HUDEP-2 (cell line): ENCODE results near the gene CLHC1.
"Not testable (repeated sequence)": the region's sequence is repeated elsewhere in the genome, so short reads cannot be mapped to it uniquely, and the experiment has no call there.

Experiments
- DNase-seq, 76 experiments: peaks; one replicate each; lab custom pipeline; 2025; ENCODE audit not compliant: unreplicated experiment in 76 of 76; lab: John Stamatoyannopoulos, UW

The CLHC1 gene

DNA sequence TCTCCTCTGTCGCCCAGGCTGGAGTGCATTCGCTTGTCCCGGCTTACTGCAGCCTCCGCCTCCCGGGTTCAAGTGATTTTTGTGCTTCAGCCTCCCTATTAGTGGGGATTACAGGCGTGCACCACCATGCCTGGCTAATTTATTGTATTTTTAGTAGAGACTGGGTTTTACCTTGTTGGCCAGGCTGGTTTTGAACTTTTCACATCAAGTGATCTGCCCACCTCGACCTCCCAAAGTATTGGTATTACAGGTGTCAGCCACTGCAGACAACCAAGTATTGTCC lies 1.5 kb upstream of the CLHC1 start:
- DNase-seq, result peak in 2 of 76 experiments; percentile 11 to 33

DNA sequence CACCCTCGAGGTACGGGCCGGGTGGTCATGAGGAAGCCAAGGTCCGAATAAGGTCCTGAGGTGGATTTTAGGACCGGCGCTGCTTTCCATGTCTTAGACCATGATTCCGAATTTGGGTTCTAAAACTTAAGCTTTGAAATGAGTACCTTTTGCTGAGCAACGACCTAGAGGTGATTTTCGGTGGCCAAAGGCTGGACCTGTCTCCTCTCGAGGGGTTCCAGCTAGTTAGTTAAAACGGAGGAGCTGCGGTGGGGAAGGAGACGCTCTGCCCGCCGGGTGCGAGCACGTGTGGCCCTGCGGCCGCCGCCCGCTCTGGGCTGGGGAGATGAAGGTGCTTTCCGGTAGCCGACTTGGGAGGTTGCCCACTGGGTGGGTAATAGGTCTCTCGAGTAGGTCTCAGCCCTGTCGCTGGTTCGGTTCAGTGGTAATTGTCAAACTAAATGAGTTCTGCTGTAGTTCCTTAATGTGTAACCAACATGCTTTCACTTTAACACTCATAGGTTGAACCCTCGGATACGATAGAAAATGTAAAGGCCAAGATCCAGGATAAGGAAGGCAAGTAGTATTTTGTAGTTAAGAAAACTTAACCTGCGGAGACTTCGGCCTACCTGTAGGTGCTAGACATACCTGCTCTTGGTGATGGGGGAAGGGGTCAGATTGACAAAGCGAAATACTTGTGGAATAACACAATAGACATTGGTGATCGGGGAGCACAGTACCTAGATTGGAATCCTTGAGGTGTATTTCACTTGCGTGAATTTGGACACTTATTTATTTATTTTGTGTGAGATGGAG lies 967 bp upstream of the CLHC1 start:
- DNase-seq, result peak in 41 of 76 experiments; percentile 4 to 63 (median 28)

DNA sequence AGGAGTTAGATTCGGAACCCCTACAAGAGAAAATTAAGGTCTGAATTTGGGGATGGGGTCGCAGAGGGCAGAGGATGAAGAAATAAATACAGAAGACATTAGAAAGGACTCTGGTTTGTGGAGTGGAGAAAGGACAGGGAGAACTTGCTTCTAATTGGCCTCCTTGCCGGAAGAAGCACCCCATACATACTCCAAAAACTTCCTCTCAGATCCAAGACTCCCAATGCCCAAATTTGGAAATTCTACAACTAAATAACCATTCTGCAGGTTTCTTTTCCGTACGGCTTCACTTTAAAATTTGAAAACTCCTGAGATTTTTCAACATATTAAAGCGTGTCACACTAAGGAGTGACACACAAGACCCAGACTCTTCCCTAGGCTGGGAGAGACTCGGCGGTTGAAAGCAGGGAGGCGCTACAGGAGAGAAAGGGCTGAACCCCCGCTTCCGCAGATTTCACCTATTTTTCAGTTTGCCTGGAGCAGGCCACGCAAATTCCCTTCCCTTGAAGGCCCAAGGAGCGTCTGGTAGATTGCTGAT lies 478 bp downstream of the CLHC1 start:
- DNase-seq, result peak in 3 of 76 experiments; percentile 7 to 36 (median 24)

DNA sequence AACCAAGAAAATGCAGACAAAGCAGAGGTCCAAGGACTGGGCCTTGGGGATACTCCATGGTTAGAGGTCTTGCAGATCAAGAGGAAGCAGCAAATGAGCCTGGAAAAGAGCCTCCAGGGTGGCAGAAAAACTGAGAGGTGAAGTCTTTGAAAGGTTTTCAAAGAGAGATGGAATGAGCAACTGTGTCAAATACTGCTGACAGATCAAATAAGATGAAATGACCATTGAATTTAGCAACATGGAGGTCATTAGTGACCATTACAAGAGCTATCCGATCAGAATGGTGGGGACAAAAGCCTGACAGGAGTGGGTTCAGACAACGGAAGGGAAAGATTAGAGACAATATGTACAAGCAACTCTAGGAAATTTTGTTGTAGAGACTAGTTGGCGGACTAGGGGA lies 1.5 kb downstream of the CLHC1 start:
- no peak for DNase-seq

DNA sequence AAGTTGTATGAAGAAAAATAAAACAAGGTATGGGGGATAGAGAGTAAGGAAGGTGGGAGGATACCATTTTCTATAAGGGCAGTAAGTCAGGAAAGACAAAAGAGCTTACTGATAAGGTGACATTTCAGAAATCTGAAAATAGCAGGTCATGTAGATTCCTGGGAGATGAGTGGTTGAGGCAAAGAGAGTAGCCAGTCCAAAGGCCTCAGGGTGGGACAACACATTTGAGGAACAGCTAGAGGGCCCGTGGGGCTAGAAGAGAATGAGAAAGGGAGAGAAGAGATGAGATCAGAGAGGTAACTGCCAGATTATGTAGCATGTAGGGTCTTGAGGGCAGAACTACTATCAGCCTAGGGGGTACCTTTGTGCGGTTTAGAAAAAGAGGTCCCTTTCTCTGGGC lies 2.9 kb downstream of the CLHC1 start:
- no peak for DNase-seq

DNA sequence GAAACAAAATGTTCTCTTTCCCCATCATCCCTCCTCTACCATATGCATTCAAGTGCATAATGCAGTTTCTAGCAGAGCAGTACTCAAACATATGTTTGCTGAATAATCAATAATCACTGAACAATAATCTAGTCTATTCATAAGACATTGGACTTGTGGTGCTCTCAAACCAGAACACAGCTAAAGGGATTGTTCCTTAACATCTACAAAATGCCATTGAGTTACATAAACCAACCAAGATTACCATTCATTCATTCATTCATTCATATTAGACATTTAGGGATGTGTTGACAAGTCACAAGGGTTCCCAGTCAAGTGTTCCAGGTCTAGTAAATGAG lies 3.9 kb downstream of the CLHC1 start:
- no peak for DNase-seq

DNA sequence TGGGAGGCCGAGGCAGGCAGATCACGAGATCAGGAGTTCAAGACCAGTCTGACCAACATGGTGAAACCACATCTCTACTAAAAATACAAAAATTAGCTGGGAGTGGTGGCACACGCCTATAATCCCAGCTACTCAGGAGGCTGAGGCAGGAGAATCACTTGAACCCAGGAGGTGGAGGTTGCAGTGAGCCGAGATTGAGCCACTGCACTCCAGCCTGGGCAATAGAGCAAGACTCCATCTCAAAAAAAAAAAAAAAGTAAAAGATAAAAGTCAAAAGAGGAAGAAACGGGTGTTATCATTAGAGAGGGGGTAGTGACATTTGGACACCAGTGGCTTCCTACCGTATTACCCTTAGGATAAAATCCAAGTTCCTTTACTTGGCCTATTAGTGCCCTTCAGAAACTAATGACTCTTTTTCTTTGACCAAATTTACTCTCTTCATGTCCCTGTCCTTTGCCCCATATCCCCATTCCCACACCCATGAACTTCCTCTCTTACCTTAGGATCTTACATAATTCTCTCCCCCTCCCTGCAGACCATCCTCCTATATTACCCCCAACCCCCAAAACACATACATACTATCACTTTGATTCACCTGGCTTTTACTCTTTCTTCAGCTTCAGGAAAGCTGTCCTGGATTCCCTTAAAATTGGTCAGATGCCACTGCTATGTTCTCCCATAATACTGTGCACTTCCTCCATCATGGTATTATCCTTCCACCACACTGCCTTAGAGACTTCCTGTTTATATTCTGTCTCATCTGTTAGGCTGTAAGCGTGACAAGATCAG lies 4.5 kb downstream of the CLHC1 start:
- not testable (repeated sequence) for DNase-seq

DNA sequence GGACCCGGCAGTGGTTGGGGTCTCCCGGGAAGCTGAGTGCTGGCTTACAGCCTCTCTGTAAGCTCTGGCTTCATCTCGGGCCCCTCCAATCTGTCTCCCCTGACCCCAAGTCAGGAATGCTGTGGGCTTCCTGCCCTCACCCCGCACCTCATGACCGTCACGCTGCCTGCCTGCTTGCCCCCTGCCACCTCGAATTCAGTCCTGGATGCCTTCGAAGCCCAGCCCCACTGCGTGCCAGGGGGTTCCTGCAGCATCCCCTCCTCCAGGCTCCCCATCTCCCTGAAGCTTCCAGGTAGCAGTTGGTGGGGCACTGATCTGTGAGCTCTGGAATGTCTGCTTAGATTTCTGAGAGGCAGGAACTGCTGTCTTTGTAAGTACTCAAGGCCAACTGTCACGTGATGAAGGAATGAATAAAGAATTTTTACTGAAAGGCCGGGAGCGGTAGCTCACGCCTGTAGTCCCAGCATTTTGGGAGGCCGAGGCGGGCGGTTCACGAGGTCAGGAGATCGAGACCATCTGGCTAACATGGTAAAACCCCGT lies 6.5 kb downstream of the CLHC1 start:
- no peak for DNase-seq

DNA sequence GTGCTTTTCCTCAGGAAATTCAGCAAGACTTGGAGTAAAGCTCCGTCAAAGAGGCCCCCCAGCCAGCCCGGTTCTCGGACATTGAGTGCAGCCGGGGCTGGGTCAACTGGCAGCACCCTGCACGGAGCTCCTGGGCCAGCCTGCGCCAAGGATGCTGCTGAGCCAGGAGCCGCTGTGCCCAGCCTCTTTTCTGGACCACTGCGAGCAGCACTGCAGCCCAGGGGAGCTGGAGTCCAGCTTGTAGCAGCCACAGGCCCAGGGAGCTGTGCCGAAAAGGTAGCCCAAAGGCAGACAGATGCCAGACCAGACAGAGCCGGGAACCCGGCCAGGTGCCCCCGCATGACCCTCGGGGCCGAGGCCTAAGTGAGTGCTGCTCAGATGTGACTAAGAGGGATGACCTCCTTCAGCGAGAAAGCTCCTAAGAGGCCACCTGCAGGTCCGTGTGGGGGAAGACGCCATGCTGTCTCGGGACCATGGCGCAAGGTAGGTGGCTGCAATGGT lies 7.3 kb downstream of the CLHC1 start:
- no peak for DNase-seq

DNA sequence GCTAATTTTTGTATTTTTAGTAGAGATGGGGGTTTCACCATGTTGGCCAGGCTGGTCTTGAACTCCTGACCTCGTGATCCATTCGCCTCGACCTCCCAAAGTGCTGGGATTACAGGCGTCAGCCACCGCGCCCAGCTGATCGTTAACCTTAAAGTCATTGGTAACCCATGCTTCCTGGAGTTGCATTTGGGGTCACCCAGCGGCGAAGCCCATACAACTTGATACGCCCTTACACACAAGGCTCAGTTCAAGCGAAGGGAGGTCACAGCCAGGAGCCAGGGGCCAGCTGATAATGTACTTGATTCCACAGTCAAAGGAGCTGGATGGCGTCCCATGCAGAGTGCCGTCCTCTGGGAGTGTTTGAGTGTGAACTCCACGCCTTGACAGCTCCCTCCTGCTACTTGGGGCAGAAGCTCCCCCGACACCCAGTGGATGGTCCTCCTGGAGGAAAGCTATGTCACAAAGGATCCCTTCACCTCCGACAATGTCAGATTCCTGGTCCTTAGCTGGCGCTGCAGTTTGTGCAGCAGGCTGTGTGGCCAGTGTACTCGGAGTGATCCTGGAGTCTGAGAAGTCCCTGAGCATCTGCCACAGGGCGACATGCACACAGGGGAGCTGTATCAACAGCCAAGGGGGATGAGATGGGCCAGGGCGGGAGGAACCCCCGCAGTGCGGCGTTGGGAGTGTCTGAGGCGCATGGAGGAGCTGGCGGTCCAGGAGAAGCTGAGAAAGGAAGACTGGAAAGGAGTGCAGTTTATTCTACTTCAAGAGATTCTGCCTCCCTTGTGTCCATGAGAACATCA lies 7.9 kb downstream of the CLHC1 start:
- no peak for DNase-seq

DNA sequence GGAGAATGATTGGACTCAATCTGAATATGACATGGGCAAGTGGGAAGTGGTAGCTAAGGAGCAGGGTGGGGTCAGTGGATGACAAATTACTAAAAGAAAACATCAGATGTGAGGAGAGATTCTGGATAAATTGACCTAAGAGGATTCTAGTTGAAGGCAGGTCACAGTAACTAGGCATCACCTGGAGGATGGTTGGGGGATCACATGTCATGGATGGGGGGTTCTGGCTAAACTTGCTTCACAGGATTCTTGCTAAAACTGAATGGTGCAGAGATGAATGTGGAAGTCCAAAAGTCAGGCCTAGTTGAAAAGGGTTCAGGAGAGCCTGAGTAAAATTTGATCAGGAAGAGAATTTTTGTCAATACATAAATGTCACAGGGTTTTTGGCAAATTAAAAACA lies 18.3 kb downstream of the CLHC1 start:
- DNase-seq, result no peak

DNA sequence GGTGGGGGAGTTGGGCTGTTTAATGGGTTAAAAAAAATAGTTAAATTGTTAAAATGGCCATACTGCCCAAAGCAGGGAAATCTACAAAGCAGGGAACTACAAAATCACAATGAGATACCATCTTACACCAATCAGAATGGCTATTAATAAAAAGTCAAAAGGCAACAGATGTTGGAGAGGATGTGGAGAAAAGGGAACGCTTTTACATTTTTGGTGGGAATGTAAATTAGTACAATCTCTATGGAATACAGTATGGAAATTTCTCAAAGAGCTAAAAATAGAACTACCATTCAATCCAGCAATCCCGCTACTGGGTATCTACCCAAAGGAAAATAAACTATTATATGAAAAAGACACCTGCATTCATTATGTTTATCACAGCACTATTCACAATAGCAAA lies 27.1 kb downstream of the CLHC1 start:
- no peak for DNase-seq

DNA sequence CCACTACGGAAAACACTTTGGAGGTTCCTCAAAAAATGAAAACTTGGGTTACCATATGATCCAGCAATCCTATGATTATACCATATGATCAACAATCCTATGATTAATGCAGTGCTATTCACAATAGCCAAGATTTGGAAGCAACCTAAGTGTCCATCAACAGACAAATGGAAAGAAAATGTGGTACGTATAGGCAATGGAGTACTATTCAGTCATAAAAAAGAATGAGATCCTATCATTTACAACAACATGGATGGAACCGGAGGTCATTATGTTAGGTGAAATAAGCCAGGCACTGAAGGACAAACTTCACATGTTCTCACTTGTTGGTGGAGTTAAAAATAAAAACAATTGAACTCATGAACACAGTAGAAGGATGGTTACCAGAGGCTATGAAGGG lies 27.6 kb downstream of the CLHC1 start:
- DNase-seq, result no peak

DNA sequence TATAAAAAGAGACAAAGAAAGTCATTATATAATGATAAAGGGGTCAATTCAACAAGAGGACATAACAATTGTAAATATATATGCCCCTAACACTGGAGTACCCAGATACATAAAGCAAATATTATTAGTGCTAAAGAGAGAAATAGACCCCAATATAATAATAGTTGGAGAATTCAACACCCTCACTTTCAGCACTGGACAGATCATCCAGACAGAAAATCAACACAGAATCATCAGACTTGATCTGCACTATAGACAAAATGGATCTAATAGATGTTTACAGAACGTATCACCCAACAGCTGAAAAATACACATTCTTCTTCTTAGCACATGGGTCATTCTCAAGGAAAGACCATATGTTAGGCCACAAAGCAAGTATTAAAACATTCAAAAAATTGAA lies 31.7 kb downstream of the CLHC1 start:
- no peak for DNase-seq

DNA sequence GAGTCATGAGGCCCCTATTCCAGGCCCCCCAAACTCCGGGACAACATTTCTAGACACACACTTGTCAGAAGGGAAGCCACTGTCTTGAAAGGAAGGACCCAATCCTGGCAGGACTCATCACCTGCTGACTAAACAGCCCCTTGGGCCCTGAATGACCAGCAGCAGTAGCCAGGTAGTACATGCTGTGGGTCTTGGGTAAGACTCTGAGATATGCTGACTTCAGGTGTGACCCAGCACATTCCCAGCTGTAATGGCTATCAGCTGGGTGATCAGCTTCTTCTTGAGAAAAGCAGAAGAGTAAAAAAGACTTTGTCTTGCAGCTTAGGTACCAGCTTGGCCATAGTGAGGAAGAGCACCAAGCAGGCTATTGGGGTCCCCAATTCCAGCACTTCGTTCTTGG lies 35.6 kb downstream of the CLHC1 start:
- no peak for DNase-seq

DNA sequence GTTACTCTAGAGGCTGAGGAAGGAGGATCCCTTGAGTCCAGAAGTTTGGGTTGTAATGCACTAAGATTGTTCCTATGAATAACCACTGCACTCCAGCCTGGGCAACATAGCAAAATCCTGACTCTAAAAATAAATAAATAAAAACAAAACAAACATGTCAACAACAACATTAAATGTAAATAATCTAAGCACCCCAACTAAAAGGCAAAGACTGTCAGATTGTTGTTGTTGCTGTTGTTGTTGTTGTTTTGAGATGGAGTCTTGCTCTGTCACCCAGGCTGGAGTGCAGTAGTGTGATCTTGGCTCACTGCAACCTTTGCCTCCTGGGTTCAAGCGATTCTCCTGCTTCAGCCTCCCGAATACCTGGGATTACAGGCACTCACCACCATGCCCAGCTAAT lies 40.2 kb downstream of the CLHC1 start:
- DNase-seq, result not testable (repeated sequence)

DNA sequence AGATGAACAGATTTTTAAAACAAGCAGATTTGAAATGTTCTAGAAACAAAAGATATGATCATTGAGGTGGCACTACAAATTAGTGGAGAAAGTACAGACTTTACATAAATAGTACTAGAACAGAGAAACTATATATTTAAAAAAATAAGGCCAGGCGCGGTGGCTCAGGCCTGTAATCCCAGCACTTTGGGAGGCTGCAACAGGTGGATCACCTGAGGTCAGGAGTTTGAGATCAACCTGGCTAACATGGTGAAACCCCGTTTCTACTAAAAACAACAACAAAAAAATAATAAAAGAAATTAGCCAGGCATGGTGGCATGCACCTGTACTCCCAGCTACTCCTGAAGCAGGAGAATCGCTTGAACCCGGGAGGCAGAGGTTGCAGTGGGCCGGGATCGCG lies 45.3 kb downstream of the CLHC1 start:
- DNase-seq, result not testable (repeated sequence)

DNA sequence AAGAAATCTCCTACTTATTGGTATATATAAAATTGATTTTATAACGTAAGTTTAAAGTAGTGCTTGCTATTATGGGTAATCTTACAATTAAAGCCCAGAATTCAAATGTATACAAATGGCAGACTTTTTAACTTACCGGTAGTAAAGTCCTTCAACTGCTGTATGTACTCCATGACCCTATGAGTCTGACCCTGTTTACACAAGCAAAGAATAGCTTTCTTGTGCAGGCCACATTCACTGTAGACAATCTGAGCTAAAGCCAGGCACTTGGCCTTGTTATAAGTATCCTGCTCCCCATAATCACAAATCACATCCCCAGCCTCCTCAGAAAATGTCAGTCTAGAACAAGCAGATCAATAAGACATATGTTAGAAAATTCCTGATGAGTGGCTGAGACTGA lies 51.7 kb downstream of the CLHC1 start:
- DNase-seq, result no peak

DNA sequence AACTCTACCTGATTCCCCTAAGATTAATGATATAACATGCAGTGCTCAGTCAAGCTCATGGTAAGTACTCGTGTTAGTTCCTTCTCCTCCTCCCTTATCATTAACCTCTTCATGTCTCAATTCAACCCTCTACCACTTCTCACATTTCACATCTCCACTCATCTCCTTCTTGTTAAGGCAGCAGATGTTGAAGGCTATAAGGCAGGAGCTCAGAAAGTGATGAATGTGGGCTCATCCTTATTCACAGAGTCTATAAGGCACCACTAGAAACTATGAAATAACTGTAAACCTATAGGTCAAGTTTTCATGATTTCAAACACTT lies 56.0 kb downstream of the CLHC1 start:
- no peak for DNase-seq

DNA sequence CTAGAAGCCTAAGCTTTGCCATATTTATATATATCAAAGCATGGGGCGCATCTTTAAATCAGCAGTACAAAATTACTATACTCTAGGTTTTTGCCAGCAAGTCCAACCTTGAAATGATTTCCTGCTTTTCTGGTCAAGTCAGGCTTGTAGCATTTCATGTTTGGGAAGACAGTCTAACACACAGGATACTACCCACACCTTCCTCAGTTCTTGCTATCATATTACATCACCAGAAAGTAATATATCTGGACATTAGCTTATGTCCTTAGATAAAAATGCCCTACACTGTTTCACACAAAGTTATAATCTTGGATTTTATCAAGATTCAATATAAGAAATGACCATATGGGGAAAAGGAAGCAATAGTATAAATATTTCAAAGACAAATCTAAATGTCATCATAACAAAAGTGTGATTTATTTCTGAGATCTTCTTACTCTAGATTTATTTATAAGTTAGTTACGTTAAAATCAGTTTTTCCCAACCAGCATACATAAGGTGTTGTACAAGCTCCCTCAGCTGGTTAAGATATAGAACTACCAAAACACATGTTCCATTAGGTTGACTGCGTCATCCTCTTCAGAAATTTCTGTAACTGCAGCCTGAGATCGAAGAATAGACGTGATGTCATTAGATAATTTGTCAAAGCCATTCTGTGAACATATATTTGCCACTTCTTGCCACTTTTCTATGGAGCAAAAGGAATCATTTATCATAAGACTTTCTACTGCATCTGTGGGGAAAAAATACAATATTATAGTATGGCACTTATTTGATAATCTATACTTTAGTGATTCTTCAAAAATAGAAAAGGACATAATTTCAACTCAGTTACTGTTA lies 56.6 kb downstream of the CLHC1 start:
- peak in 19 of 76 experiments; percentile 1 to 41 (median 17) for DNase-seq
